HCT116 (cell line): ENCODE data around the gene FURIN. TPM values are rescaled to one million over a fixed set of nuclear protein-coding genes. Genes with fewer than 3 reads are reported as not detected.

Experiments
- ATAC-seq: fragments of 200-7000 bp; cut with Tn5 transposase; 2 replicates; pipeline ENCODE4 v1.9.1; 2020; ENCODE audit warnings: mild to moderate bottlenecking, moderate library complexity
- BruUV-seq: library from RNA; stranded (reverse); fragments of 400-500 nt; replicated peaks from 2 replicates; lab custom pipeline; 2021; lab: Mats Ljungman, UMichigan
- CTCF ChIA-PET: fragments of 300-600 bp; sonication (Branson Sonifier 250); formaldehyde crosslinking; loops from one replicate; lab custom pipeline; 2021; ENCODE audit warnings: antibody characterized with exemption; lab: Charles Lee
- POLR2A ChIA-PET: fragments of 300-600, 350-600 bp; sonication (Branson Sonifier 250); formaldehyde crosslinking; loops from one replicate; lab custom pipeline; 2021; ENCODE audit warnings: antibody characterized with exemption; lab: Charles Lee
- RAD21 ChIA-PET, 2 experiments: fragments of 300-600 bp; sonication (Branson Sonifier 250); formaldehyde crosslinking; loops; one replicate each; lab custom pipeline; 2023; ENCODE audit warnings: low total read pairs in 2 of 2; ENCODE audit not compliant: uncharacterized antibody in 2 of 2, unreplicated experiment in 2 of 2, low non-redundant PET in 1 of 2; lab: Charles Lee
- DNase-seq: peaks from one replicate; pipeline ENCODE4 v3.0.0-alpha.2; 2010; ENCODE audit warnings: low read depth, low spot score
- H2AFZ ChIP-seq: fragments of 200-600 bp; shearing (Covaris generic), sonication (generic); 2 replicates; pipeline ENCODE4 v1.6.1; 2017; ENCODE audit warnings: low read depth, mixed run types, mixed read lengths, antibody characterized with exemption, low read length; ENCODE audit not compliant: poor library complexity, severe bottlenecking
- H3K27ac ChIP-seq: 2 replicates; pipeline ENCODE4 v1.5.1; 2012; ENCODE audit warnings: low read depth, low read length
- H3K27me3 ChIP-seq: fragments of 200-600 bp; sonication (generic); 2 replicates; pipeline ENCODE4 v1.6.1; 2016; ENCODE audit warnings: mixed run types, low read length, mixed read lengths; ENCODE audit not compliant: insufficient read depth
- H3K36me3 ChIP-seq, 2 experiments: fragments of 200-500 bp in 1 of 2; fragments of 200-600 bp in 1 of 2; sonication (Bioruptor generic) in 1 of 2; sonication (generic) in 1 of 2; 2 replicates each; pipeline versions ENCODE4 v1.5.1 to v1.6.1; 2014 to 2016; ENCODE audit warnings: low read length in 2 of 2, inconsistent platforms in 1 of 2, mixed read lengths in 1 of 2, mixed run types in 1 of 2; ENCODE audit not compliant: insufficient read depth in 2 of 2, control insufficient read depth in 1 of 2
- H3K4me1 ChIP-seq, 2 experiments: fragments of 200-600 bp in 1 of 2; sonication (generic) in 1 of 2; 2 replicates each; pipeline versions ENCODE4 v1.5.1 to v1.6.1; 2012 to 2017; ENCODE audit warnings: low read length in 2 of 2, inconsistent platforms in 1 of 2, mild to moderate bottlenecking in 1 of 2, mixed read lengths in 1 of 2, mixed run types in 1 of 2, moderate library complexity in 1 of 2; ENCODE audit not compliant: insufficient read depth in 2 of 2, control insufficient read depth in 1 of 2
- H3K4me2 ChIP-seq: fragments of 200-600 bp; sonication (generic); 2 replicates; pipeline ENCODE4 v1.6.1; 2017; ENCODE audit warnings: mixed run types, low read length, mixed read lengths
- H3K4me3 ChIP-seq, 2 experiments: fragments of 200-600 bp in 1 of 2; sonication (generic) in 1 of 2; replicated peaks in 1 of 2; 2 replicates each; pipeline ENCODE4 v1.5.1; 2011 to 2016; ENCODE audit warnings: low read length in 2 of 2, control low read depth in 1 of 2, low read depth in 1 of 2, mild to moderate bottlenecking in 1 of 2, mixed read lengths in 1 of 2, mixed run types in 1 of 2
- H3K79me2 ChIP-seq: fragments of 200-600 bp; sonication (generic); 2 replicates; pipeline ENCODE4 v1.6.1; 2017; ENCODE audit warnings: mild to moderate bottlenecking, mixed run types, low read length, moderate library complexity, mixed read lengths; ENCODE audit not compliant: insufficient read depth
- H3K9ac ChIP-seq: fragments of 200-600 bp; sonication (generic); 2 replicates; pipeline ENCODE4 v1.6.1; 2016; ENCODE audit warnings: low read length, mixed read lengths
- H3K9me2 ChIP-seq: fragments of 200-600 bp; sonication (generic), shearing (Covaris generic); 2 replicates; pipeline ENCODE4 v1.6.1; 2017; ENCODE audit warnings: mixed run types, mild to moderate bottlenecking, moderate library complexity; ENCODE audit not compliant: insufficient read depth
- H3K9me3 ChIP-seq, 2 experiments: fragments of 200-500 bp in 1 of 2; fragments of 200-600 bp in 1 of 2; sonication (Bioruptor generic) in 1 of 2; sonication (generic) in 1 of 2; 2 replicates each; pipeline ENCODE4 v1.6.1; 2014 to 2017; ENCODE audit warnings: low read length in 2 of 2, mixed read lengths in 2 of 2, inconsistent platforms in 1 of 2, low read depth in 1 of 2, mild to moderate bottlenecking in 1 of 2, mixed run types in 1 of 2, moderate library complexity in 1 of 2; ENCODE audit not compliant: control insufficient read depth in 1 of 2, insufficient read depth in 1 of 2
- H4K20me1 ChIP-seq: fragments of 200-600 bp; sonication (generic), shearing (Covaris generic); 2 replicates; pipeline ENCODE4 v1.6.1; 2017; ENCODE audit warnings: mixed run types, mild to moderate bottlenecking, moderate library complexity; ENCODE audit not compliant: insufficient read depth
- EGR1 ChIP-seq: IDR thresholded peaks from 2 replicates; pipeline ENCODE4 v1.6.1; 2012; ENCODE audit warnings: low read depth
- EZH2 ChIP-seq: fragments of 200-600 bp; sonication (generic); IDR thresholded peaks from 2 replicates; pipeline ENCODE4 v1.6.1; 2017; ENCODE audit warnings: antibody characterized with exemption, mixed run types
- FOSL1 ChIP-seq: IDR thresholded peaks from 2 replicates; pipeline ENCODE4 v1.6.1; 2012; ENCODE audit warnings: low read depth
- JUND ChIP-seq: IDR thresholded peaks from 2 replicates; pipeline ENCODE4 v1.6.1; 2012
- MAX ChIP-seq: IDR thresholded peaks from 2 replicates; pipeline ENCODE4 v1.6.1; 2012
- POLR2AphosphoS5 ChIP-seq: IDR thresholded peaks from 2 replicates; pipeline ENCODE4 v1.6.1; 2011; ENCODE audit warnings: mild to moderate bottlenecking, low read depth, low read length, moderate library complexity
- SIN3A ChIP-seq: IDR thresholded peaks from 2 replicates; pipeline ENCODE4 v1.6.1; 2012; ENCODE audit warnings: low read depth
- SP1 ChIP-seq: IDR thresholded peaks from 2 replicates; pipeline ENCODE4 v1.6.1; 2012; ENCODE audit warnings: low read depth
- TCF7L2 ChIP-seq: IDR thresholded peaks from 2 replicates; pipeline ENCODE4 v1.7.0; 2011; ENCODE audit warnings: borderline replicate concordance, inconsistent platforms; ENCODE audit not compliant: insufficient read depth, insufficient read length; ENCODE audit errors: extremely low read depth
- YY1 ChIP-seq: IDR thresholded peaks from 2 replicates; pipeline ENCODE4 v1.6.1; 2011; ENCODE audit warnings: low read length, low read depth, moderate library complexity, mild to moderate bottlenecking; ENCODE audit not compliant: insufficient replicate concordance; ENCODE audit errors: extremely low read depth
- ZFX ChIP-seq: fragments of 450-650 bp; IDR thresholded peaks from 2 replicates; pipeline ENCODE4 v1.6.1; 2017
- ZNF274 ChIP-seq: fragments of 200-500 bp; sonication (Bioruptor generic); IDR thresholded peaks from 2 replicates; pipeline ENCODE4 v1.6.1; 2014; ENCODE audit warnings: mild to moderate bottlenecking, low read depth, low read length, inconsistent platforms
- intact Hi-C: fragments of 100-400 bp; cut with micrococcal nuclease; formaldehyde crosslinking; loops from 2 replicates; pipeline ENCODE4 v1.10.0; 2022
- total RNA-seq: library from RNA; stranded (reverse); gene quantifications from one replicate; pipeline ENCODE4 v1.2.1, GENCODE V29; 2021; ENCODE audit not compliant: unreplicated experiment
- TF ChIP-seq, protein P1 (sequence below): IDR thresholded peaks from 2 replicates; pipeline ENCODE4 v1.6.1; 2012; ENCODE audit warnings: low read depth

Gene FURIN
- total RNA-seq, 1 experiment from 2014 or later: 42.0 TPM

DNA sequence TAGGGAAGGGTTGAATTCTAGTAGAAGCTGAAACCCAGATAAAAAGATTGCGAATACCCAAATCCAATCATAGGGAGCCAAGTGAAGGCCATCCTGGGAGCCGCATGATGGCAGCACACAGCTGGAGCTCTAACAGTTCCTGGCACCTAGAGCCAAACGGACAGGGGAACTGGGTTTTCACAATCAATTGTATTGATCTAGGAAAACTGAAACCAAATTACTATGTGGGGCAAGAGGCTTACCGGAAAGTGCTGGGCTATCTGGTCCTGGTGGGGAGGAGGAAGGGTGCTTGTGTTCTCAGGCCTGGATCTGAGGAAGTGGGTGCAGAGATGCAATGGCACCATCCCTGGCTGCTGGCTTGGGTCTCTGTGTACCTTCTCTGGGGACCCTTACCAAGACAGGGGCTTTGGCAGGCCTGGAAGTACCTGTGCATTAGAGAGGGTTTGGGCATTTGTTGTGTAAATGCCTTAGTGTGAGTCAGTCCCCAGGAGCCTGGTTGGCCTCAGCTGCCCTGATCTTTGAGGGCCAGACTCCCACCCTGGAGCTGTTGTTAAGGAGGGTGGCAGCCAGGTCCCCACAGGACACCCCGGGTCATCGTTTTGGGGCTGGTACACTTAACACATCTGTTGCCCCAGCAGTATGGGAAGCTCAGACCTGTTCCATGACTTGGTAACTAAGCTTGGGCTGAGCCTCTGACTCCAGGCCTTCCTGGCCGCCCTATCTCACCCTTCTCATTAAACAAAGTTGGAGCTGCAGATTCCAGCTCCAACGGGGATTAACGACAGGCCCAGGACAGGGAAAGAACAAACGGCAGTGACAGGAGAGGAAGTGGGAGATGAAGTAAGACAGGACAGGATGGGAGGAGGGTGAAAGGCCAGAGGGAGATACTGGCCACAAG, 8.9 kb upstream of the FURIN start:
- ATAC-seq (peak; percentile 26), DNase-seq (no peak)
- H3K4me2 ChIP-seq: peak overlapping the region; percentile 41
- no peaks in the 10 kb centered on the region for H3K79me2 ChIP-seq
- H3K36me3 ChIP-seq: no peaks in the 10 kb centered on the region
- H3K9me2 ChIP-seq: no peaks in the 10 kb centered on the region
- no peak overlapping the region for H3K4me3 ChIP-seq
- peaks cover 16 to 48% of the 10 kb centered on the region in 2 experiments for H3K4me1 ChIP-seq
- H4K20me1 ChIP-seq: no peaks in the 10 kb centered on the region
- CTCF ChIA-PET: no interaction called here
- intact Hi-C loops: loop anchor here (5.0 kb wide), 1 partner anchor 142 kb away; the partner anchor contains the start of gene BLM
- H2AFZ ChIP-seq: peak overlapping the region; percentile 81
- H3K27ac ChIP-seq: no peak overlapping the region
- POLR2A ChIA-PET: interaction anchor here (0.7 to 2.1 kb wide), 2 partner anchors 11 to 589 kb away, joined by 3 to 6 read pairs; no protein-coding TSS in a partner anchor
- RAD21 ChIA-PET: no interaction called here
- BruUV-seq: no TSS peak
- no peak for TF ChIP-seq TCF7L2
- TF ChIP-seq ZFX: peak; percentile 24; the same call in 1 of the 2 replicates
- TF ChIP-seq, all 23 proteins: peak for 1
- Histone ChIP-seq H3K27me3 (peaks cover 8% of the 10 kb centered on the region; the same call in 1 of the 2 replicates), H3K9ac (peak overlapping the region; percentile 25; the same call in 1 of the 2 replicates), H3K9me3 (no peaks in the 10 kb centered on the region)

GRCh38 chr15:90860450-90860849, 7.9 kb upstream of the FURIN start:
- no peaks in the 10 kb centered on the region for H3K9me3 ChIP-seq
- H3K4me1 ChIP-seq: peaks cover 20 to 53% of the 10 kb centered on the region in 2 experiments
- peaks cover 8% of the 10 kb centered on the region; the same call in 1 of the 2 replicates for H3K27me3 ChIP-seq
- intact Hi-C loops: loop anchor here (5.0 kb wide), 1 partner anchor 143 kb away; the partner anchor contains the start of gene BLM
- no peak overlapping the region for H3K4me3 ChIP-seq
- peak overlapping the region; percentile 41 for H3K4me2 ChIP-seq
- ChIA-PET RAD21 (no interaction called here), CTCF (no interaction called here), POLR2A (interaction anchor here (2.1 kb wide), 1 partner anchor 10 kb away, joined by 6 read pairs; no protein-coding TSS in a partner anchor)
- no peaks in the 10 kb centered on the region for H3K36me3 ChIP-seq
- no peak overlapping the region for H3K27ac ChIP-seq
- DNase-seq (peak; percentile 49), ATAC-seq (peak; percentile 81)
- H3K9me2 ChIP-seq: no peaks in the 10 kb centered on the region
- no TSS peak for BruUV-seq
- peak overlapping the region; percentile 62 for H2AFZ ChIP-seq
- H3K79me2 ChIP-seq: no peaks in the 10 kb centered on the region
- H3K9ac ChIP-seq: peak overlapping the region; percentile 18; the same call in 1 of the 2 replicates
- H4K20me1 ChIP-seq: no peaks in the 10 kb centered on the region
- no peak for TF ChIP-seq MAX
- TF ChIP-seq ZNF274: no peak
- no peak for TF ChIP-seq JUND
- TF ChIP-seq SIN3A: no peak
- TF ChIP-seq EGR1: no peak
- TF ChIP-seq, protein P1, sequence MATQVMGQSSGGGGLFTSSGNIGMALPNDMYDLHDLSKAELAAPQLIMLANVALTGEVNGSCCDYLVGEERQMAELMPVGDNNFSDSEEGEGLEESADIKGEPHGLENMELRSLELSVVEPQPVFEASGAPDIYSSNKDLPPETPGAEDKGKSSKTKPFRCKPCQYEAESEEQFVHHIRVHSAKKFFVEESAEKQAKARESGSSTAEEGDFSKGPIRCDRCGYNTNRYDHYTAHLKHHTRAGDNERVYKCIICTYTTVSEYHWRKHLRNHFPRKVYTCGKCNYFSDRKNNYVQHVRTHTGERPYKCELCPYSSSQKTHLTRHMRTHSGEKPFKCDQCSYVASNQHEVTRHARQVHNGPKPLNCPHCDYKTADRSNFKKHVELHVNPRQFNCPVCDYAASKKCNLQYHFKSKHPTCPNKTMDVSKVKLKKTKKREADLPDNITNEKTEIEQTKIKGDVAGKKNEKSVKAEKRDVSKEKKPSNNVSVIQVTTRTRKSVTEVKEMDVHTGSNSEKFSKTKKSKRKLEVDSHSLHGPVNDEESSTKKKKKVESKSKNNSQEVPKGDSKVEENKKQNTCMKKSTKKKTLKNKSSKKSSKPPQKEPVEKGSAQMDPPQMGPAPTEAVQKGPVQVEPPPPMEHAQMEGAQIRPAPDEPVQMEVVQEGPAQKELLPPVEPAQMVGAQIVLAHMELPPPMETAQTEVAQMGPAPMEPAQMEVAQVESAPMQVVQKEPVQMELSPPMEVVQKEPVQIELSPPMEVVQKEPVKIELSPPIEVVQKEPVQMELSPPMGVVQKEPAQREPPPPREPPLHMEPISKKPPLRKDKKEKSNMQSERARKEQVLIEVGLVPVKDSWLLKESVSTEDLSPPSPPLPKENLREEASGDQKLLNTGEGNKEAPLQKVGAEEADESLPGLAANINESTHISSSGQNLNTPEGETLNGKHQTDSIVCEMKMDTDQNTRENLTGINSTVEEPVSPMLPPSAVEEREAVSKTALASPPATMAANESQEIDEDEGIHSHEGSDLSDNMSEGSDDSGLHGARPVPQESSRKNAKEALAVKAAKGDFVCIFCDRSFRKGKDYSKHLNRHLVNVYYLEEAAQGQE: no peak
- no peak for TF ChIP-seq FOSL1
- TF ChIP-seq YY1: no peak
- TF ChIP-seq SP1: no peak
- TF ChIP-seq POLR2AphosphoS5: no peak
- no peak for TF ChIP-seq ZFX
- no peak for TF ChIP-seq EZH2
